Endothelial cell of umbilical vein (primary cell): Measurements from ENCODE around the gene ANKFN1.

ENCODE experiments used
- EZH2 ChIP-seq: IDR thresholded peaks from 2 replicates; pipeline ENCODE4 v1.6.1; 2012; ENCODE audit warnings: borderline replicate concordance, low read depth, mild to moderate bottlenecking, moderate library complexity, low read length, inconsistent platforms; ENCODE audit not compliant: severe bottlenecking
- MAX ChIP-seq: IDR thresholded peaks from 2 replicates; pipeline ENCODE4 v1.6.1; 2011; ENCODE audit not compliant: insufficient read depth, insufficient read length
- MYC ChIP-seq: IDR thresholded peaks from one replicate; pipeline ENCODE4 v1.6.1; 2011; ENCODE audit warnings: mild to moderate bottlenecking, low read depth, low read length
- POLR2A ChIP-seq: IDR thresholded peaks from 2 replicates; pipeline ENCODE4 v1.6.1; 2012; ENCODE audit warnings: low read depth, mild to moderate bottlenecking, control low read depth, low read length
- POLR2AphosphoS5 ChIP-seq: IDR thresholded peaks from 2 replicates; pipeline ENCODE4 v1.6.1; 2012; ENCODE audit warnings: low read depth, mild to moderate bottlenecking, control low read depth, low read length, moderate library complexity; ENCODE audit not compliant: insufficient read depth
- TF ChIP-seq, protein P1 (sequence below), 2 donors: IDR thresholded peaks; 1 replicate in 1 of 2; 2 replicates in 1 of 2; pipeline ENCODE4 v1.5.1; 2011; ENCODE audit warnings: low read length in 2 of 2, mild to moderate bottlenecking in 2 of 2, moderate library complexity in 2 of 2, control low read depth in 1 of 2, inconsistent platforms in 1 of 2, low read depth in 1 of 2; ENCODE audit not compliant: insufficient read depth in 1 of 2; ENCODE audit errors: extremely low read depth in 1 of 2

- TF ChIP-seq, protein P1, sequence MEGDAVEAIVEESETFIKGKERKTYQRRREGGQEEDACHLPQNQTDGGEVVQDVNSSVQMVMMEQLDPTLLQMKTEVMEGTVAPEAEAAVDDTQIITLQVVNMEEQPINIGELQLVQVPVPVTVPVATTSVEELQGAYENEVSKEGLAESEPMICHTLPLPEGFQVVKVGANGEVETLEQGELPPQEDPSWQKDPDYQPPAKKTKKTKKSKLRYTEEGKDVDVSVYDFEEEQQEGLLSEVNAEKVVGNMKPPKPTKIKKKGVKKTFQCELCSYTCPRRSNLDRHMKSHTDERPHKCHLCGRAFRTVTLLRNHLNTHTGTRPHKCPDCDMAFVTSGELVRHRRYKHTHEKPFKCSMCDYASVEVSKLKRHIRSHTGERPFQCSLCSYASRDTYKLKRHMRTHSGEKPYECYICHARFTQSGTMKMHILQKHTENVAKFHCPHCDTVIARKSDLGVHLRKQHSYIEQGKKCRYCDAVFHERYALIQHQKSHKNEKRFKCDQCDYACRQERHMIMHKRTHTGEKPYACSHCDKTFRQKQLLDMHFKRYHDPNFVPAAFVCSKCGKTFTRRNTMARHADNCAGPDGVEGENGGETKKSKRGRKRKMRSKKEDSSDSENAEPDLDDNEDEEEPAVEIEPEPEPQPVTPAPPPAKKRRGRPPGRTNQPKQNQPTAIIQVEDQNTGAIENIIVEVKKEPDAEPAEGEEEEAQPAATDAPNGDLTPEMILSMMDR (IDR thresholded peaks at IDR 0.05; ENCODE audit: extremely low read depth in 1 of 2, insufficient read depth in 1 of 2, low read depth in 1 of 2, low read length in 2 of 2): no peak
- TF ChIP-seq POLR2A: no peak
- TF ChIP-seq MYC: no peak
- TF ChIP-seq EZH2: no peak
- TF ChIP-seq POLR2AphosphoS5: no peak
- no peak for TF ChIP-seq MAX
Measured at GRCh38 chr17:56309897-56310296, 156.6 kb downstream of the ANKFN1 start.
